GM06990 (cell line): ENCODE results near the gene LZTR1.

Source experiments
- DNase-seq: peaks from one replicate; pipeline ENCODE4 v3.0.0-alpha.2; 2011; ENCODE audit not compliant: insufficient read length; ENCODE audit errors: extremely low read depth
- H3K27me3 ChIP-seq: replicated peaks from 2 replicates; pipeline ENCODE4 v1.6.0; 2011; ENCODE audit warnings: low read length; ENCODE audit not compliant: control insufficient read depth, insufficient read depth
- H3K36me3 ChIP-seq: 2 replicates; pipeline ENCODE4 v1.5.1; 2011; ENCODE audit warnings: low read length; ENCODE audit not compliant: control insufficient read depth, insufficient read depth
- H3K4me3 ChIP-seq: replicated peaks from 2 replicates; pipeline ENCODE4 v1.5.1; 2011; ENCODE audit warnings: low read depth, mild to moderate bottlenecking, control low read depth, low read length
- TF ChIP-seq, protein P1 (sequence below): IDR thresholded peaks from 2 replicates; pipeline ENCODE4 v1.5.1; 2011; ENCODE audit warnings: low read length, control low read depth, mild to moderate bottlenecking, inconsistent platforms; ENCODE audit not compliant: insufficient read depth, poor library complexity, severe bottlenecking

The LZTR1 gene

DNA sequence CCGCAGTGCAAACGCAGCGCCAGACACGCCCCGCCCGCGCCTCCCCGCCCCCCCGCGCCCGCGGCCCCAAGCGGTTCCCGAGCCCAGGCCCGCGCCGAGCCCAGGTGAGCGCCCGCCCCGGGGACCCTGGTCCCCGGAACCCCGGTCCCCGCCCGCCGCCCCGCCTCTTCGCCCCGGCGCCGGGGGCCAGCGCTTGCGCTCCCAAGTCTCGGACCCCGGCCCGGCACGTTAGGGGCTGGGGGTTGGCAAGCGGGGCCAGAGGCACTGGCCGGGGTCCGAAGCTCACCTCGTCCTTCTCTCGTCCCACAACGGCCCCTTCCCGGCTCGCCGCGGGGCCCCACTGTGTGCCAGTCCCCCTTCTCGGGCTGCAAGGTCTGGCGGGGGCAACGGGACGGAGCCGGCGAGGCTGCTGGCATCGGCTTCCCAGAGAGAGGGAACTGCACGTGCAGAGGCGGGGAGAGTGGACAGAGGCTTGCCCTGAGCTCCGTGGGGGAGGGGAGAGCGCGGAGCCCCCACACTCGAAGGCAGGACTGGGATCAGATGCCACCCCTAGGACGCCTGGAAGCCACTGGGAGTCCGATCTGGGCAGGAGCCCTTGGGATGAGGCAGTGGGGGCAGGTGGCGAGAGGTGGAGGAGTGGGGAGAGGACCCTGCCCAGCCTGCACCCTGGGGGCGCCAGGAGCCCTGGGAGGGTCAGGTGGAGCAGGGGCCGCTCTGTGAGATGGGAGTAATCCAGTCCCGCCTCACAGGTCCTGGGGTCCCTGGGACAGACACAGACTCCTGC is 16.8 kb upstream of the LZTR1 start:
- TF ChIP-seq, protein P1, sequence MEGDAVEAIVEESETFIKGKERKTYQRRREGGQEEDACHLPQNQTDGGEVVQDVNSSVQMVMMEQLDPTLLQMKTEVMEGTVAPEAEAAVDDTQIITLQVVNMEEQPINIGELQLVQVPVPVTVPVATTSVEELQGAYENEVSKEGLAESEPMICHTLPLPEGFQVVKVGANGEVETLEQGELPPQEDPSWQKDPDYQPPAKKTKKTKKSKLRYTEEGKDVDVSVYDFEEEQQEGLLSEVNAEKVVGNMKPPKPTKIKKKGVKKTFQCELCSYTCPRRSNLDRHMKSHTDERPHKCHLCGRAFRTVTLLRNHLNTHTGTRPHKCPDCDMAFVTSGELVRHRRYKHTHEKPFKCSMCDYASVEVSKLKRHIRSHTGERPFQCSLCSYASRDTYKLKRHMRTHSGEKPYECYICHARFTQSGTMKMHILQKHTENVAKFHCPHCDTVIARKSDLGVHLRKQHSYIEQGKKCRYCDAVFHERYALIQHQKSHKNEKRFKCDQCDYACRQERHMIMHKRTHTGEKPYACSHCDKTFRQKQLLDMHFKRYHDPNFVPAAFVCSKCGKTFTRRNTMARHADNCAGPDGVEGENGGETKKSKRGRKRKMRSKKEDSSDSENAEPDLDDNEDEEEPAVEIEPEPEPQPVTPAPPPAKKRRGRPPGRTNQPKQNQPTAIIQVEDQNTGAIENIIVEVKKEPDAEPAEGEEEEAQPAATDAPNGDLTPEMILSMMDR = no peak
- Histone ChIP-seq H3K36me3 (no peaks in the 10 kb centered on the region), H3K27me3 (no peaks in the 10 kb centered on the region; the same call in 1 of the 2 replicates), H3K4me3 (no peak overlapping the region)
- DNase-seq = no peak

DNA sequence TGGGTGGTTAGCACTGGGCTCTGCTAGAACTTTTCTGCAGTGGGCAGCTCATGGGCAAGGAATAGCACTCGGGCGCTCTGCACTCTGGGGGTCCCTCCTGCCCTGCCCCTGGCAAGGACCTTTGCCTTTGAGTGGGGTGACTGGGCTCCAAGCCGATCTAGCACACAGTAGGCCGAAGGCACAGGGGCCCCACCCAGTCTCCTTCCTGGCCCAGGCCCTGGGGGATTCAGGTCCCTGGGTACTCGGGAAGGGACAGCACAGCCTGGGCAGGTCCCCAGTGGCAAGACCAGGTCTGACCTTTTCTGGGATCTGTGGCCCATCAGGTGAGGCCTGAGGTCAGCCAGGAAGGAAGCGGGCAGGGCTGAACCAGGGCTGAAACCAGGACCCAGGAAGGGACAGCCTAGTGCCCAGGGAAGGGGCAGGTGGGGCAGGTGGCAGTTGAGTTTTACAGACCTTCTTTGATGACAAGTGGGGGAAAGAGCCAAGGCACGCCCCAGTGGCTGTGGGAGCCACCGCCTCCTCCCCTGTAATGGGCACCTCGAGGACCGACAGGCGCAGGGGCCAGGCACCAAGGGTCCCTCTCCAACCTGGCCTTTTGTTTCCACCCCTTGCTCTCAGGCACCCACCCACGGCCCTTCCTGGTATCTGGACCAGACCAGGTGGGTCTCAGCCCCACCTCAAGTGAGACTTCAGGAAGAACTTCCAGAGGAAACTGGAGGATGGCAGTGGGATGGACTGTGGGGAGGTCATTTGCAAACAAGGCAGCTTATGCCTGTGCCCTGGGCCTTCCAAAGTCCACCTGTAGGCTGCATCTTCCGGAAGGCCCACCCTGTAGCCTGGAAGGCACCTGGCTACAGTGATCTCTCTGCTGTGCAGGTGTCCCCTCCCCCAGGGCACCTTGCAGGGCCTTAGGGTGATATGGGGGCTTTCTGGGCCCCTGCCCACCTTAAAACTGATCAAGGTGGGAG is 15.9 kb upstream of the LZTR1 start:
- Histone ChIP-seq H3K4me3 (no peak overlapping the region), H3K36me3 (no peaks in the 10 kb centered on the region), H3K27me3 (no peaks in the 10 kb centered on the region; the same call in 1 of the 2 replicates)
- DNase-seq = no peak
- TF ChIP-seq, protein P1 = no peak

DNA sequence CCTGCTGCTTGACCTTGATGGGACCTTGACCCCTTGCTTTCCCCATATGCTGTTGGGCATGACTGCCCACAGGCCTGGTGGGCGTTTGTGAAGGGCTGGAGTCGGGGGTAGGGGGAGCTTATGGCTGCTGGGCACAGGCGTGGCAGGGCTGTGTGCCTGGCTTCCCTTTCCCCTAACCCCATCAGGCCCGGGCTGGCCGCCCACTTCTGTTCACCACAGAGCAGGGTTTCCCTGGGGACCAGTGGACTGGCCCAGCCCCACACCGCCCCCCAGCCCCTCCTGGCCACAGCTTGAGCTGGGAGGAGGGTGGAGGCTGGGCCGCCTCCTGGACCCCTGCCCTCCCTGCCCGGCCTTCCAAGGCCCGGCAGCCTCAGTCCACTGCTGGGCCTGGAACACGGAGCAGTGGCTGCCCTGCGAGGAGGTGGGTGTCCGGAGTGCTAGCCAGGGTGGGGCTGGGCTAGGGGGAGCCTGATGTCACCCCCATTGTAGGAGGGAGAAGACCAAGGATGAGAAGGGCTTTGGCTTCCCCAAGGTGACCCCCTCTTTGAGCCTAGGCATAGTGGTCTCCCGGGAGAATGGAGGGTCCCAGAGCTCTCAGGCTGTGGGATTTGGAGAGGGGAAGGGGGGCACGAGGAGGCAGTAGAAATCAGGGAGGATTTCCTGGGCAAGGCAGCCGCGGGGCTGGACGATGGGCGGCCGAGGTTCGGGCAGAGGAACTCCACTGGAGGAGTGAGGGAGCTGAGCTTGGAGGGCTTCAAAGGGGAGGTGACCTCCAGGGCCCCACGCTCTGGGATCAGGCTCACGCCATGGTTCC is 15.0 kb upstream of the LZTR1 start, which contains the start of gene AIFM3:
Gene AIFM3, plus strand, starts transcription at position 373 of the 814 bp plus-strand sequence. CDS start 690 bp downstream, outside the sequence.
- no peak for DNase-seq
- no peaks in the 10 kb centered on the region; the same call in 1 of the 2 replicates for H3K27me3 ChIP-seq
- H3K36me3 ChIP-seq = no peaks in the 10 kb centered on the region
- H3K4me3 ChIP-seq = no peak within 1 kb of the TSS
- TF ChIP-seq, protein P1 = no peak

DNA sequence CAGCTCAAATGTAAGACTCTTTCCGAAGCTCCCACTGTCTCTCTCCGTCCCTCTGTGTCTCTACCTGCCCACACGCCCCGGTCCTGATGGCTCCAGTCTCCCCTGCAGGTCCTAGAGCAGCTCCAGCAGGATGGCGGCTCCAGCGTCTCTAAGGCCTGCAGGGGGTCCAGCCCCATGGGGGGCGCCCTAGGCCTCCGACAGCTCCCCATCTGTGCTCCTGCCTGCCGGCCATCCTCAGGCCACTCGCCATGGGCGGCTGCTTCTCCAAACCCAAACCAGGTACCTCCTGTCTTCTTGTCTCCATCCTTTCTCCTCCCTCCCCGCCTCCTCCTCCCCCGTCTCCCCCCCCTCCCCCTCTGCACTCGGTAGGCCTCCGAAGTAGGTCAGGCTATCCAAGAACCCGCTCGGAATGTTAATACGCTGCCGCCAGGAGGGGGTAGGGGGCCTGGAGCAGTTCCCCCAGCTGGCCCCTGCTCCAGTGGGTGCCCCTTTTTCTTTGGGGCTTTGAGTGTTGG is 14.3 kb upstream of the LZTR1 start:
- no peak overlapping the region for H3K4me3 ChIP-seq
- TF ChIP-seq, protein P1 = no peak
- no peaks in the 10 kb centered on the region for H3K36me3 ChIP-seq
- no peak for DNase-seq
- no peaks in the 10 kb centered on the region; the same call in 1 of the 2 replicates for H3K27me3 ChIP-seq

DNA sequence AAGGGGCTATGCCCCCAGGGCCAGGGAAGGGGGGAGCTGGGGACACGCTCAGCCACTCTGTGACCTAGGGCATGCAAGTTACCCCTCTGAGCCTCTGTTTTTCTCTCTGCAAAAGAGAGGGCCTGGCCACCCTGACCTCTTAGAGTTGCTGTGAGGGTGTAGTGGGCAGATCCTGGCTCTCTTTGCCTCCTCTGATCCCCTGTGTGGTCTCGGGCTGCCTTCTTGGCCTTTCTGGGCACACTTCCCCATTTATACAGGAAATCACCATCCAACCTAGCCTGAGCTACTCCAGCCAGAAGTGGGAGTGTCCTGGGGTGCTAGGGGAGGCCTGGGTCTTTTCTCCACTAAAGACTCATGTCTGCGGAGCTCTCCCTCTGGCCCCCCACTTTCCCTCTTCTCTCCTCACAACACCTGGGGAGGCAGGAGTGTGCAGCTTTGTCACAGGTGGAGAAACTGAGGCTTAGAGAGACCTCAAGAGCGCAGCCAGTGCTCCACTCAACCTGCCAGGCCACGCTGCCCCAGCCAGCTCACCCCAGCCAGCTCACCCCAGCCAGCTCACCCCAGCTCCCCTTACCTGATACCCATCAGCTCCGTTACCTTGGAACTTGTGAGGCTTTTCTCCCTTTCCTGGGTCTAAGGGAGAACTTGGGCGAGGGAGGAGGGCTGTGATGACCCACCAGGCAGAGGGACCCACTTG is 13.7 kb upstream of the LZTR1 start:
- Histone ChIP-seq H3K36me3 (no peaks in the 10 kb centered on the region), H3K27me3 (no peaks in the 10 kb centered on the region; the same call in 1 of the 2 replicates), H3K4me3 (no peak overlapping the region)
- DNase-seq = no peak
- TF ChIP-seq, protein P1 = no peak
